HG03520 (cell line): ENCODE results near the gene ERC2.

Experiments
- ATAC-seq: cut with Tn5 transposase; IDR thresholded peaks from one replicate; pipeline ENCODE4 v1.9.1; 2021; ENCODE audit warnings: mild to moderate bottlenecking, moderate library complexity; ENCODE audit not compliant: unreplicated experiment

ERC2 gene

DNA sequence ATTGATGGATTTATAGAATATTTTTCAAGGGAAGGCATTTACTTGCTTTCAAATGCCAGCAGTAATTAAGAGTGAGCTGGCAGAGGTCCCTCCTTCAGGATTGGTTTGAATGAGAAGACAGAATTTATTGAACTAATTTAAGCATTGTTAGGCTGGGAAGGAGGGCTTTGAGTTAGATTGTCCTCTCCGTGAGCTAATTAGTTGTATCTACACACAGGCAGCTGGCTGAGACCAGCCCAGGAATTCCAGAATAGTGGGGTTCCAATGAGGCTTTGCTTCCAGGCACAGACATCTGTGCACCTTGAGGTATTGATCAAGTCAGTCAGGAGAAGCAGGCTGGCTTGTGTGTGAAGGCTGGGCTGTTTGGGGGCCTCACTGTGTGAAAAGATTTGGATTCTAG is 857.1 kb downstream of the ERC2 start:
- no peak for ATAC-seq

DNA sequence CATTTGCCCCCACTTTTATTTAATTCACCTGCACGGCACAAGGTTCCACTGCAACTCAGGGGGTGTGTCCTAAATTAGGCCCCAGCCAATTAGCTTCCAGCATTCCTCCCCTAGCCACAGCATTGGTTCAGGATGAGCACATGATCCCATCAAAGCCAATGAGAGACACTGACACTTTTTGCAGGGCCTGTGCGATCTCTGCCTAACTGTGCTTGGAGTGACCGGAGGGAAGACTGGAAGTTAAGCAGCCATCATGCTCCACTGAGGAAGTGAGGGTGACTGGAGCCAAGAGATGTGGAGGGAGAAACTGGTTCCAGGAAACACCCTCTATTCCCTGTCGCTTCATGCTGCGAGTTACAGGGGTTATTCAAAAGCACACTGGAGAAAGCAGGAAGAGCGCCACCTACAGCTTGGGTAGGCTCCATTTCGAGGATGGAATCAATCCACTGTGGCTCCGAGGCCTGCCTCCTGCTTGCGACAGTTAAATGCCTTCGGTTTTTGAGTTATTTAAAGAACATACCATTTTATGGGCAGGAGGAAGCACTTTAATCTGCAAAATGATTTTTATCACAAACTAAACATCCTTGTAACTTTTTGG is 858.9 kb downstream of the ERC2 start:
- ATAC-seq: no peak

DNA sequence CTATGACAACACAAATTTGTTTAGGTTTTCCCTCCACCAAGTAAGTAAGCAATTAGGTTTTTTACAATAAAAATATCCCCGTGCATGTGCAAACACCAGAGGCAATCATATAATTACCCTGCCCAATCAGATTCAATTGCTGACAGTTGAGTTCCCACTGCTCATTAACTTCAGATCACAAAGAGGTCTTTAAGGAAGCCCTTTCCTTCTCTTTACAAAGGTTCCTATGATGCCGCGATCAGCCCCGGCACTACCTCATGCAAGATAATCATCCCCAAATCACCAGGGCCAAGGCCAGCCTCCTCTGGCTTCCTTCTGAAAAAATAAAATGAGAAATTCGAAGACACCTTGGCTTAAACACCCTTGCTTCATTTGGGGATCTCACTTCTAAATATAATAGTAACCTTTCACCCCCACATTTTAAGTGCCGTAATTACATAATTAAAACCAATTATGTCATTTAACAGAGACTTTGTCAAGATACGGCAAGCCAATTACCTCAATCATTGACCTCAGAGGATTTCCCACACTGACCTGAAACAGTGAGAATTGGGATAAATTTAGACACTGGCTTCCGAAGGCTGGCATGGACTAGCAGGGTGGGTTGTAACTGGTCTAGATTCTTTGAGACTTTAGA is 859.8 kb downstream of the ERC2 start:
- no peak for ATAC-seq

DNA sequence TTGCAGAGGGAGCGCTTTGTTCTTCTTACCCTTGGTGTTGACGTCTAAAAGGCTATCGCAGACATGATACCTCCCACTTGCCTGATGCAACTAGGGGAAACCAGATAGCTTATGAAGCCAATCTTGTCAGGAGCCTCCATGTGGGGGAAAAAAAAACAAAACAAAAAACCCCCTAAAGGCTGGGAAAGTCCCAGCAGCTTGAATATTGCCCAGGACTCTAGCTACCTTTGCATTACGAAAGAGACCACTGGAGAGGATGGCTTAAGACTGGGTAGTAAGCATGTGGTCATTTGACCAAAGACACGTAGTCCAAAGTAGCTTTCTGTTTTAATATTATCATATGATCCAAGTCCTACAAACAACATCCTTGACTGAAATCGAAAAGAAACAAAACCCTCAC is 860.4 kb downstream of the ERC2 start:
- ATAC-seq: peak; percentile 87

DNA sequence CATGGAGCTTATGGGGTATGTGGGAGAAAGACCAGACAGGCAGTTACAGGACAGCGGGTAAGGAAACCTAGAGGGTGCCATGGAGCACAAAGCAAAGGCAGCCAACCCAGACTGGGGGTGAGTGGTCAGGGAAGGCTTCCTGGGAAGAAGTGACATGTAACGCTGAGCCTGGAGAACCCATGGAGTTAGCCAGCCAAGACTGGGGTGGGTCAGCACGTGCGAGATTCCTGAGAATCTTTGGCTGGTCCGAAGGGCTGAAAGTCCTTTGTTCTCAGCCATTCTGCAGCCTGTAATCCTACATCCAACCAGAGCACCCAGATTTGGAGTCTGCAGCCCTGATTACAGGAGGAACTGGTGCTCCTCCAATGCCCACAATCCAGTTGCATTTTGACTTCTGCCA is 861.1 kb downstream of the ERC2 start:
- ATAC-seq: no peak

DNA sequence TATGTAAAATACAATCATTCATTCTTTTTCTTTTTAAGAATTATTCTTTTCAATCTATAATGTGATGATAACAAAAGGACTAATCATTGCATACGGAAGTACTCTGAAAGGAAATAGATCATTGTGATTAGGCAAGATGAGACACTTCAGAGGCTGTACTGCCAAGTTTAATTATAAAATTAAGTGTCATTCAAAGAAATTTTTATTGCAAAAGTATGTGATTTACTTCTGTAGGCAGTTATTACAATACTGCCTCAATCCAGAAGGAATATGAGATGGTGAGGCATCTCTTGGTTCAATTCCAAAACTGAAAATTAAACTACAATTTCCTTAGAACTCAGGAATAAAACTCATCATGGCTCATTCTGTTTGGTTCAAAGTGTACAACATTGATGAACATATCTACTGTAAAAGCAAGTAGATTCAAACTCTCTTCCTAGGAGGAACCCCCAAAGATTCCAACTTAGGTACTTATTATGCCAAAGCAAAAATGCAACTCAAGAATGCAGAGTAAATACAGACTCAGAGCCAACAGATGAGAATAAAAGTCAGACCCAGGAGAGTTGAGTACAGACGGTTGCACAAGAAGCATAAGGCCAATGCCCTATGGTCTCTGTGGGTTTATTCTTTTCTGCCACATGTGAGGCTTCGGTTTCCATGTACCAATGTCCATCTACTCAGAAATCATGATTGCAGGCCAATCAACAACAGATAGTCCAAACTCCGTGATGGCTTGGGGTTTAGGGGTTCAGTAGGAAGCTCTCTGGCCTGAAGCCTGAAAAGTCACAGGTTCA is 862.6 kb downstream of the ERC2 start:
- no peak for ATAC-seq

DNA sequence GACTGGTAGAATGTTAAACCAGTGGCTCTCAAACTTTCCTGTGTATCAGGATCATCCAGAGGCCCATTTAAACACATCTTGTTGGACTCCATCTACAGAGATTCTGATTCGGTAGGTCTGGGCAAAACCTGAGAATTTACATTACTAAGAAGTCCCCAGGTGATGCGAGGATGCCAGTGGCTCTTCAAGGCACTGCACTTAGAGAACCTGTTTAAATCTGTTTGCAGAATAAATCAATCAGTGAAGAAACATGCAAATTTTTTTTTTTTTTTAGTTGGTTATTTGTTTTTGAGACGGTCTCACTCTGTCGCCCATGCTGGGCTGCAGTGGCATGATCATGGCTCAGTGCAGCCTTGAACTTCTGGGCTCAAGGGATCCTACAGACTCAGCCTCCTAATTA is 863.4 kb downstream of the ERC2 start:
- no peak for ATAC-seq

DNA sequence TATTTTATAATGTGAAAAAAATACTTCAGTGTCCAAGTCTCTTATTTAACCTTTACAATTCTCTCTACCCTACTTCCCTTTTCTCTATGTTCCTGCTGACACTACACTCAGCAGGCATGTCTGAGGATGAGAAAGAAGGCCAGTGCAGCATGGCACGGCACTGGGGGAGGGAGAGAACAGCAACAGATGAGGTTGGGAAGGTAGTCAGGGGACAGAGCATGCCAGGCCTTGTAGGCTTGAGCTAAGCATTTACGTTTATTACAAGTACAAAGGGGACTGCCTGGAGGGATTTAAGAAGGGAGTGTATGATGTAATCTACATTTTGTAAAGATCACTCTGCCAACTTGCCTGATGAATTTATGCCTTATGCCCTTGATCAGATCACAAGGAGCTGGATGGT is 863.9 kb downstream of the ERC2 start:
- no peak for ATAC-seq

DNA sequence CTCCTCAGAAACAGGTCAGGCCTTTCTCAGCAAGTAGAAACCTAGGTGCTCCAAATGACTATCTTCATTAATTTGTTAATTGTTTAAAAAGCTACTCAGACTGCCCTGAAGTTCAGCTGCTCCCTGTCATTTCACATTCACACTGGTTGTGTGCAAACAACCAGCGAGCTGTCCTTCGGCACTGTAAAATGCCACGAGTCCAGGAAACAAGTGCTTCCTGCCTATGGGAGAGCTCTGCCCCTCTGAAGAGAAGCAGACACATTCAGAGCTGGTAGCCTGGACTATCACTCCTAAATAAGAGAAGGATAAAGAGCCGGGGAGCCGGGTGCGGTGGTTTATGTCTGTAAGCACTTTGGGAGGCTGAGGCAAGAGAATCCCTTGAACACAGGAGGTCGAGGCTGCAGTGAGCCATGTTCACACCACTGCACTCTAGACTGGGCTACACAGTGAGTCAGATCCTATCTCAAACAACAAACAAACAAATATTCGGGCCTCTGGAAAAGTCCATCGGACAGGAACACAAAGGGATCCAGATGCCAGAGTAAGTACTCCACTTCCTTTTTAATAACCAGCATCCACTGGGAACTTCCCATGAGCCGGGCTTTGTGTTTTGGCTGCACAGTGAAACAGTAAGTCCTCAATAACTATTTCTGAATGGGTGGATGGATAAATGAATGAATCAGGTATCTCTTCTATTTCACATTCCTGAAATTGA is 866.7 kb downstream of the ERC2 start:
- no peak for ATAC-seq

DNA sequence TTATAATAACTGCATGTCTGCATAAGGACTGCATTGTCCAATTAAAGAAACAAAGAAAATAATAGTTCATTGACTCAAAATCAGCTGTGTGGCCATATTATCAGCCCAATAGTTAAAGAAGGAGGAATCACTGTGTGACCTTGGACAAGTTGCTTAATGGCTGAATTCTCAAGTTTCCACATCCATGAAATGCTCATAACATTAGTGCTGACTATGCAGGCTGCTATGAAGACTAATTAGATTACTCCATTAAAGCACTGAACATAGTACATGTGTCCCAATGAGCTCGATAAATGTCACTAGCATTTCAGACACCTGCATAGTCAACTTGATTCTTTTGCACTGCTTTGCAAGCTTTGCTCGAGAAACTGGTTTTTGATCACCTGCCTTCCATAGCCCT is 870.0 kb downstream of the ERC2 start:
- ATAC-seq: no peak

DNA sequence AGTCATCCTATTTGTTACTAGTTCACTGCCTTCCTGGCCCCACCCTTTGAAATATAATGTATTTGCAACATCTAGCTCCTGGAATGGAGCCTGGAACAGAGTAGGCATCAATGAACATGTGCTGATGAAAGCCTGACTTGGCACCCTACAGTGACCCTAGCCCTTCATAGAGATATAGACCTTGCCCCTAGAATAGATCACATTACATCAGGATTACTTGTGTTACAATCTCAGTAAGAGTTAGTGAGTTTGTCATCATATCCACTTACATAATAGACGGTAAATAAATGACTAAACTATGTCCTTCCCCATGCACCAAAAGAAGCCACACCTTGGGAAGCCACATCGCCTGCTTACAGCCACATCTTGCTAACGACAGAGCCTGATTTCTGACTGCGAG is 870.6 kb downstream of the ERC2 start:
- ATAC-seq: no peak

DNA sequence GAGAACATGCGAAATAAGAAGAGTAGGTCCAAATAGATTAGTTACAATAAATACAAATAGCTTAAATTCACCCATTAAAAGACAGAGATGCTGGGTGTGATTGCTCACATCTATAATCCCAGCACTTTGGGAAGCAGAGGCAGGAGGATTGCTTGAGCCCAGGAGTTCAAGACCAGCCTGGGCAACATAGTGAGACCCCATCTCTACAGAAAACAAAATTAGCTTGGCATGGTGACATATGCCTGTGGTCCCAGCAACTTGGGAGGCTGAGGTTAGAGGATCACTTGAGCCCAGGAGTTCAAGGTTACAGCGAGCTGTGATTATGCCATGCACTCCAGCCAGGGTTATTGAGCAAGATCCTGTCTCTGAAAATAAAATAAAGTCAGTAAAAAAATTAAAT is 872.1 kb downstream of the ERC2 start:
- ATAC-seq: no peak

DNA sequence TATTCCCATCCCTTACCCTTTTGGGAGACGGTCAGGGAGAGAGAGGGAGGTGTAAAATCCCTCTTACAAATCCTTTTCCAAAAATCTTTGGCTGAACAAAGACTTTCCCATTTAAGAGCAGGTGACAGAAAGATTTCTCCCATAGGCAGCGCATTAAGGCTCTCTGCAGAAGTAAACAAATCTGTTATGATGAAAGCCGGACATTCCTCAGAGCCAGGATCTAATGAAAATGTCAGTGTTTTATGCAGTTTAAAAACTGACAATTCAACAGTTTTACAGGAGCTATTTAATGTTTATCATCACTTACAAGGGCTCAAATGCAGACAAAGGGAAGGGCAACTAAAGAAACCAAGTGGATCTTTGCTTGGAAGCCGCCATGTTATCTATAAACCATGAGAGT is 872.8 kb downstream of the ERC2 start:
- ATAC-seq: no peak

DNA sequence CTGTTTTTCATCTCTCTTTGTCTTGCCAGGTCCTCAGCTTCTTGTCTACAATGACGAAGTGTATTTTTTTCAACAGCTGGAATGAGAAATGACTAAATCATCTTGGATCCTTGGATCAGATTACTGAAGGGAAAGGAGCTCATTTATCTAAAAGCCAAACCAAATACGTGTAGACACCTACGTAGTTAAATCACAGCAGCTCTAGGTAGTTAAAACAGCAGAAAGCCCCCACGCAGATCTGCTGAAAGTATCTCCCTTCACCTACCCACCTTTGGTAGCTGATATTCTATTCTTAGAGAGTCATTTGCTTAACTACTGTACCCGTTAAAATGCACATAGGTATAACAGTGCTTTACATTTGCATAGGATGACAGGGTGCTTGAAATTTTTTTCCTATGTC is 875.7 kb downstream of the ERC2 start:
- no peak for ATAC-seq

DNA sequence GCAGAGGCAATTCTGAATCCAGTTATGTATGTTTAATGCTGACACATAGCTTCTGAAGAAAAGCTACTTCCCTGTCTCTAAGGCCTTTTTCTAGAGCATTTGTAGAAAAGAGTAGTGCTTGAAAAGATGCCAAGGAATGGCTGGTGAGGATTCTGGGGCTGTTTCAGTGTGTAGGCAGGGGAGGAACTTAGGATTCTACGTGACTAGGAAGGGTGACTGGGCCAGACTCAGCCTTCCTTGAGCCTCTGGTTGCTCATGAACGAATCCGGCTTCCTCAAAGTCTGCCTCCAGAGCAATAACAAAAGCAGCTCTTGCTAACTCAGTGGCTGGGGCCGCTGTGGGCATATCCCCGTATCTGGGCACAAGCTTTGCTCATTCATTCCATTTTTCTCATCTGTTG is 876.4 kb downstream of the ERC2 start:
- ATAC-seq: no peak

DNA sequence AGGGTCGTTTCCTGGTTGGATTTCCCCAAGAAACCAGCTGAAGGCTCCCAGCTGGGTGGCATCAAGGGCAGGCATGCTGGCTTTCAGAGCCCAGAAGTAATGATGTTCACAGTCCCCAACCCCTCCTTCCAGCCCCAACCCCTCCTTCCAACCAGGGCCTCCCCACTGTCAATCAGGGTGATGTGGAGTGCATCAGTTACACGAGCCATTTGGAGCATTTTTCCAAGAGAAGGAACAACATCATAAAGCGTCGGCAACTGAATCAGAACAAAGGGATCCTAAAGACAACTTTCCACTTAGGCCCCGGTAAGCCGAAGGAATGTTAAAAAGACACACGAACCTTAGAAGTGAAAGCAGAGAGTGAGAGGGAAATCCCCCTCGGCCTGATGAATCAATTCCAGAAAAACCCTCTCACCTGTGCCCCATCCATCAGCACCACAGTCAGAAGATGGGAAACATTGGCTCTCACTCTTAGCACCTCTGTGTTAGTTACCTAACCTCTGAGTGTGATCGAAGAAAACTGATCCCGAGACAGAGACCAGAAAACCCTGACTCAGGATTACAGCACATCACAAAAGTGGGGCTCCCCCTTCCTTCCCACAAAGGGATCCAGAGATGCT is 880.0 kb downstream of the ERC2 start:
- no peak for ATAC-seq

DNA sequence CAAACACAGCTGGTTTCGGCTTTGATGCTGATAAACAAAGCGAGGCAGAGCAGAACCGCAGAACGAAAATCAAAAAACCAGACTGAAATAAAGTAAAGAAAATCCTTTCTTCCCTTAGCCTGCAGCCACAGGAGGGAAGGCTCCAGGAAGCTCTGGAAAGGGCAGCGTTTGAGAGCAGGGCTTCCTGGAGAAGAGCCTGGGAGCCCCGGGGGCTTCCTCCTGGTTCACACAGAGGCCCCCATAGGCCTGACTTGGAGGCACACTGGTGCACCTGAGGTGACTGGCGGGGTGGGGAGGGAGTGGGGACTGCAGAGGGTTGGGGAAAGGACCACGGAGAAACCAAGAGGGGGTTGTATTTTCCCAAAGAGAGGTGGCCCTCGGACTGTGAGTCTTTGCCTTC is 882.4 kb downstream of the ERC2 start:
- ATAC-seq: no peak

DNA sequence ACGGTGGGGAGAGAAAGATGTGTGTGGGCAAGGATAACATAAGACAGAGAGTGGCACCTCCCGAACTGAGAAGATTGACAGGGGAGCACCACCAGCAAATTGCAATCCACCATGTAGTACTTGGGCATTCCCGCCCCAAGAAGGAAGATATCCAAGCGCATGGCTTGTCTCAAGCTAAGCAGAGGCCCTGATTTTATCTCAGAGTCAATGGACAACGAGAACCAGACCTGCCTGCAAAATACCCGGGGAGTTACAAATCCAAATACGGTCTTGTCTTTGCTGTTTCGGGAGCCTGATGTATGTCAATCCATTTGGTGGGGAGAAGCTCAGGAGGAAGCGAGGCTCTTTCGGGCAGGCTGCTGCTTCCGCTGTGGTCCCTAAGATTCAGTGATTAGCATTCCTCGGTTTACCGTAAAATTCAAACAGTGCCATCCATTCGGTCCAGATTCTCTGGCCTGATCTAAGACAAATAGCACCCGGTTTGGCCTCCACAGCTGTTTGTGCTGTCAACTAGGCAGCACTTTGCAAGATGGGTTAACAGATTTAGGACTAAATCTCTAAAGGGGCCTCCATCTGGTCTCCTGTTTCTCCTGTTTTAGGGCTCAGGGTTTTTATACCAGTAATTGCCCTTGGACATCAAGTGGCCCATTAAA is 883.4 kb downstream of the ERC2 start:
- ATAC-seq: no peak

DNA sequence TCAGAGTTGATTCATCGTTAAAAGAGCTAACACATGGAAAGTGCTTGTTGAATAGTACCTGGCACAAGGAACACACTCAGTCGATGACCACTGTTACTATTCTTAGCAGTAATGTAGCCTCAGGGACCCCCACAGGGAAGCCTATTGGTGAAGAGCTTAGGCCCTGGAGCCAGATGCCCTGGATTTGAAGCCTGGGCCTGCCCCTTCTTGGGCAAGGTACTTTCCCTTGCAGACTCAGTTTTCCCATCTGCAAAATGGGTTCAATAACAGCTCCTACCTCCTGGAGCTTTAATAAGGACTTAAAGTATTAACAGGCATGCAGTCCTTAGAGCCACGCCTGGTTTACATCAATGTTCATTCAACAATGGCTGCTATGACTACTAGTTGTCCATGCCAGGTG is 884.2 kb downstream of the ERC2 start:
- no peak for ATAC-seq

DNA sequence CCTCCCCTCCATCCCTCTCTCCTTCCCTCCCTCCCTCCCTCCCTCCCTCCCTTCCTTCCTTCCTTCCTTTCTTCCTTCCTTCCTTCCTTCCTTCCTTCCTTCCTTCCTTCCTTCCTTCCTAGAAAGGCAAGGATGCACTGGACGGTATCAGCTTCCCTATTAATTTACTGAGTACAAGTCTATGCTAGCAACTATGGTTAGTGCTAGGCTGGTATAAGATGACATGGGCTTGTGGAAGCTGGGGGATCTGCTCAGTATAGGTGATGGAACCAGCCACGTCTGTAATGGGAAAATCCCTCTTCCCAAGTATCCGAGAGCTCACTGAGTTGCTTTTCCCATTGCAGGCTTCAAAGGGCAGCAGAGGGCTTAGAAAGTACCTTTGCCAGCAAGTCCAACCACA is 884.8 kb downstream of the ERC2 start:
- no peak for ATAC-seq

DNA sequence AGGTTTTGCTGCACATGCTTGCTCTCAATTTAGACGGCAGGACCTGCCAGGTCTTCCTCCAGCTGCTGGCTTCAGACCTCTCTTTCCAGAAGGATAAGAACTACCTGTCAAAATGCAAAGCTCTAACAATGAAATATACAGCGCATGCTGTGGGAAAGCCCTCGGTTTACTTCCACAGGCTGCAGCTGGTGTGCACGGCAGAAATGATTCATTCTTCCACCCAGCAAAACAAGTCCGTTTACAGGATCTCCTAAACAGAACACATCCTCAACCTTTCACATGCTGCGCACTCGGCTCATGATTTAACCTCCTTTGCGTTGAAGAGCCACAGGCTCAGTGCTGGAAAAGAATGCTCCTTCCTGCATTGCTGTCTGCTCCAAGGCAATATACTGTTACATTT is 888.8 kb downstream of the ERC2 start:
- no peak for ATAC-seq
